K562 (cell line): ENCODE measurements around the gene DSE. TPM values are rescaled to one million over a fixed set of nuclear protein-coding genes. Genes with fewer than 3 reads are reported as not detected.

Source experiments
- BRCA1 ChIP-seq, 2 experiments: fragments of 450-650 bp in 1 of 2; sonication (generic) in 1 of 2; formaldehyde crosslinking in 1 of 2; IDR thresholded peaks; 2 replicates each; pipeline versions ENCODE4 v1.5.0 to v1.6.1; 2017 to 2020; ENCODE audit warnings: mild to moderate bottlenecking in 1 of 2, missing genetic modification reagents in 1 of 2
- BRD4 ChIP-seq: fragments of 200-600 bp; sonication (generic); IDR thresholded peaks from 2 replicates; pipeline ENCODE4 v1.6.1; 2017; ENCODE audit warnings: inconsistent platforms
- GABPA ChIP-seq: fragments of 200-800 bp; sonication (Bioruptor generic); conservative IDR thresholded peaks from 2 replicates; pipeline ENCODE4 v1.6.1; 2016; ENCODE audit warnings: low read depth, missing genetic modification characterization, missing compliant biosample characterization
- GATAD2A ChIP-seq: fragments of 450-650 bp; IDR thresholded peaks from 2 replicates; pipeline ENCODE4 v1.6.1; 2017
- KAT8 ChIP-seq: fragments of 450-650 bp; IDR thresholded peaks from 2 replicates; pipeline ENCODE4 v1.6.1; 2016; ENCODE audit warnings: low read depth, mild to moderate bottlenecking
- MCM3 ChIP-seq: fragments of 450-650 bp; IDR thresholded peaks from 2 replicates; pipeline ENCODE4 v1.6.1; 2016
- REST ChIP-seq, 2 experiments: fragments of 450-650 bp; formaldehyde crosslinking in 1 of 2; IDR thresholded peaks; 2 replicates each; pipeline versions ENCODE4 v1.4.0 to v1.6.1; 2014 to 2020; ENCODE audit warnings: mild to moderate bottlenecking in 2 of 2, borderline replicate concordance in 1 of 2, low read depth in 1 of 2
- TEAD4 ChIP-seq, 2 experiments: sonication (generic) in 1 of 2; formaldehyde crosslinking in 1 of 2; IDR thresholded peaks; 2 replicates each; pipeline versions ENCODE4 v1.6.1 to v1.8.0; 2012 to 2022; ENCODE audit warnings: borderline replicate concordance in 1 of 2, inconsistent platforms in 1 of 2, low read length in 1 of 2, mild to moderate bottlenecking in 1 of 2, missing genetic modification reagents in 1 of 2
- TRIM24 ChIP-seq, 2 experiments: fragments of 450-650 bp; IDR thresholded peaks; 2 replicates each; pipeline ENCODE4 v1.6.1; 2016
- ZNF318 ChIP-seq, 2 experiments: fragments of 450-650 bp; IDR thresholded peaks; 2 replicates each; pipeline ENCODE4 v1.6.1; 2016; ENCODE audit warnings: mild to moderate bottlenecking in 2 of 2, borderline replicate concordance in 1 of 2, low read depth in 1 of 2, moderate library complexity in 1 of 2
- polyA plus RNA-seq, 8 experiments: library from polyadenylated mRNA; depleted of rRNA in 4 of 8; stranded (reverse) in 5 of 8; unstranded in 3 of 8; fragments of >200 nt; fragmentation: Nextera tagmentation in 2 of 8; fragmentation: Illumina TruSeq in 1 of 8; extraction: Ambion mirVana in 2 of 8; extraction: Trizol in 1 of 8; gene quantifications; 2 replicates each; pipeline versions ENCODE4 v1.2.1 to v1.2.3, GENCODE V29; 2011 to 2014; ENCODE audit warnings: inconsistent platforms in 1 of 8, missing spikeins in 1 of 8
- total RNA-seq, 7 experiments: library from RNA; depleted of rRNA in 6 of 7; stranded (reverse); fragments of >200 nt in 6 of 7; fragmentation: Illumina TruSeq in 2 of 7; extraction: Trizol in 2 of 7; gene quantifications; 2 replicates each; pipeline versions ENCODE4 v1.2.1 to v1.2.3, GENCODE V29; 2011 to 2021; ENCODE audit warnings: low replicate concordance in 1 of 7

DSE gene
- total and polyA plus RNA-seq, 9 of the 15 experiments (the other 6 are each of a cell fraction or from before 2014, with no cell fraction given), result 0.49 to 1.7 (median 0.79) TPM

- TF ChIP-seq ZNF318 (IDR thresholded peaks at IDR 0.05; ENCODE audit: borderline replicate concordance in 1 of 2, low read depth in 1 of 2) (no peak), TRIM24 (IDR thresholded peaks at IDR 0.05) (peak; percentile 69 to 83; a peak in 3 of 4 replicates), BRD4 (no peak), GATAD2A (no peak), TEAD4 (IDR thresholded peaks at IDR 0.05; ENCODE audit: low read length) (peak; percentile 86), TEAD4 (CRISPR knock-in tag; IDR thresholded peaks at IDR 0.05; ENCODE audit: borderline replicate concordance) (no peak), BRCA1 (IDR thresholded peaks at IDR 0.05) (no peak), BRCA1 (CRISPR knock-in tag; IDR thresholded peaks at IDR 0.05) (no peak), MCM3 (no peak), KAT8 (no peak), REST (IDR thresholded peaks at IDR 0.05; ENCODE audit: borderline replicate concordance) (peak; percentile 48), REST (CRISPR knock-in tag; IDR thresholded peaks at IDR 0.05; ENCODE audit: low read depth) (no peak), GABPA (tag) (0 out of 2 replicates have a peak, but pooled peaks have one; percentile 18)
These were observed 121.8 kb downstream of the DSE start (continued) for GRCh38 chr6:116492331-116493067.
